K562 (cell line): ENCODE measurements around the gene CCDC137. TPM values are rescaled to one million over a fixed set of nuclear protein-coding genes. Genes with fewer than 3 reads are reported as not detected.

ENCODE experiments used
- CCNT2 ChIP-seq: IDR thresholded peaks from 2 replicates; pipeline ENCODE4 v1.6.1; 2011; ENCODE audit warnings: borderline replicate concordance, low read depth, mild to moderate bottlenecking, moderate library complexity, mixed read lengths, low read length; ENCODE audit not compliant: insufficient read length; ENCODE audit errors: extremely low read depth
- ERF ChIP-seq: fragments of 450-650 bp; formaldehyde crosslinking; IDR thresholded peaks from 2 replicates; pipeline ENCODE4 v1.4.0; 2020; ENCODE audit warnings: mild to moderate bottlenecking, mixed read lengths
- HNRNPUL1 ChIP-seq: fragments of 200-400 bp; formaldehyde crosslinking; IDR thresholded peaks from 2 replicates; pipeline ENCODE4 v1.6.1; 2017; ENCODE audit warnings: low read length
- KDM4B ChIP-seq, 2 experiments: fragments of 450-650 bp in 1 of 2; sonication (generic) in 1 of 2; IDR thresholded peaks; 2 replicates each; pipeline ENCODE4 v1.6.1; 2016 to 2017; ENCODE audit warnings: borderline replicate concordance in 2 of 2, antibody characterized with exemption in 1 of 2, low read depth in 1 of 2, mild to moderate bottlenecking in 1 of 2
- KLF6 ChIP-seq: fragments of 250-450 bp; sonication (Bioruptor Pico); IDR thresholded peaks from 2 replicates; pipeline ENCODE4 v1.4.0; 2020; ENCODE audit warnings: mild to moderate bottlenecking, moderate library complexity, borderline replicate concordance
- MAFF ChIP-seq: IDR thresholded peaks from 2 replicates; pipeline ENCODE4 v1.6.1; 2012; ENCODE audit warnings: low read length, improper control_type of control experiment
- MTA2 ChIP-seq: fragments of 450-650 bp; IDR thresholded peaks from 2 replicates; pipeline ENCODE4 v1.6.1; 2016; ENCODE audit warnings: low read depth
- NCOA6 ChIP-seq: fragments of 450-650 bp; IDR thresholded peaks from 2 replicates; pipeline ENCODE4 v1.6.1; 2017; ENCODE audit warnings: mild to moderate bottlenecking
- SP2 ChIP-seq: IDR thresholded peaks from 2 replicates; pipeline ENCODE4 v1.6.1; 2011; ENCODE audit warnings: mild to moderate bottlenecking, low read depth, low read length, moderate library complexity; ENCODE audit not compliant: poor library complexity, severe bottlenecking; ENCODE audit errors: extremely low read depth
- ZNF124 ChIP-seq: sonication (generic); formaldehyde crosslinking; IDR thresholded peaks from 2 replicates; pipeline ENCODE4 v1.8.1; 2022; ENCODE audit warnings: missing genetic modification reagents
- ZNF253 ChIP-seq: fragments of 250-450 bp; sonication (Bioruptor Pico); conservative IDR thresholded peaks from 2 replicates; pipeline ENCODE4 v1.6.1; 2021; ENCODE audit warnings: mild to moderate bottlenecking
- ZNF77 ChIP-seq: fragments of 250-450 bp; sonication (Bioruptor Pico); IDR thresholded peaks from 2 replicates; pipeline ENCODE4 v1.5.0; 2020
- ZNF778 ChIP-seq: fragments of 450-650 bp; formaldehyde crosslinking; IDR thresholded peaks from 2 replicates; pipeline ENCODE4 v1.4.0; 2020; ENCODE audit warnings: mild to moderate bottlenecking, moderate library complexity
- ZNF79 ChIP-seq: fragments of 250-450 bp; sonication (Bioruptor Pico); IDR thresholded peaks from 2 replicates; pipeline ENCODE4 v1.4.0; 2020; ENCODE audit warnings: low read depth, mild to moderate bottlenecking, moderate library complexity
- polyA plus RNA-seq, 8 experiments: library from polyadenylated mRNA; depleted of rRNA in 4 of 8; stranded (reverse) in 5 of 8; unstranded in 3 of 8; fragments of >200 nt; fragmentation: Nextera tagmentation in 2 of 8; fragmentation: Illumina TruSeq in 1 of 8; extraction: Ambion mirVana in 2 of 8; extraction: Trizol in 1 of 8; gene quantifications; 2 replicates each; pipeline versions ENCODE4 v1.2.1 to v1.2.3, GENCODE V29; 2011 to 2014; ENCODE audit warnings: inconsistent platforms in 1 of 8, missing spikeins in 1 of 8
- total RNA-seq, 7 experiments: library from RNA; depleted of rRNA in 6 of 7; stranded (reverse); fragments of >200 nt in 6 of 7; fragmentation: Illumina TruSeq in 2 of 7; extraction: Trizol in 2 of 7; gene quantifications; 2 replicates each; pipeline versions ENCODE4 v1.2.1 to v1.2.3, GENCODE V29; 2011 to 2021; ENCODE audit warnings: low replicate concordance in 1 of 7
- TF ChIP-seq, protein P1 (sequence below): fragments of 200-800 bp; sonication (Bioruptor generic); IDR thresholded peaks from 2 replicates; pipeline ENCODE4 v1.6.1; 2017; ENCODE audit warnings: missing genetic modification characterization, missing compliant biosample characterization
- TF ChIP-seq, protein P2 (sequence below): IDR thresholded peaks from 2 replicates; pipeline ENCODE4 v1.6.1; 2012; ENCODE audit warnings: low read depth, low read length, improper control_type of control experiment, borderline replicate concordance
- TF ChIP-seq, protein P3 (sequence below): fragments of 250-450 bp; sonication (Bioruptor Pico); IDR thresholded peaks from 2 replicates; pipeline ENCODE4 v1.5.0; 2021; ENCODE audit warnings: mild to moderate bottlenecking, borderline replicate concordance
- TF ChIP-seq, protein P4 (sequence below): fragments of 450-650 bp; formaldehyde crosslinking; IDR thresholded peaks from 2 replicates; pipeline ENCODE4 v1.4.0; 2020; ENCODE audit warnings: mild to moderate bottlenecking
- TF ChIP-seq, protein P5 (sequence below): fragments of 200-800 bp; sonication (Bioruptor generic); IDR thresholded peaks from 2 replicates; pipeline ENCODE4 v1.6.1; 2017; ENCODE audit warnings: missing genetic modification characterization, missing compliant biosample characterization

Gene CCDC137
- total and polyA plus RNA-seq, 9 of the 15 experiments (the other 6 are each of a cell fraction or from before 2014, with no cell fraction given), result 2.3 to 68.1 (median 38.3) TPM

DNA sequence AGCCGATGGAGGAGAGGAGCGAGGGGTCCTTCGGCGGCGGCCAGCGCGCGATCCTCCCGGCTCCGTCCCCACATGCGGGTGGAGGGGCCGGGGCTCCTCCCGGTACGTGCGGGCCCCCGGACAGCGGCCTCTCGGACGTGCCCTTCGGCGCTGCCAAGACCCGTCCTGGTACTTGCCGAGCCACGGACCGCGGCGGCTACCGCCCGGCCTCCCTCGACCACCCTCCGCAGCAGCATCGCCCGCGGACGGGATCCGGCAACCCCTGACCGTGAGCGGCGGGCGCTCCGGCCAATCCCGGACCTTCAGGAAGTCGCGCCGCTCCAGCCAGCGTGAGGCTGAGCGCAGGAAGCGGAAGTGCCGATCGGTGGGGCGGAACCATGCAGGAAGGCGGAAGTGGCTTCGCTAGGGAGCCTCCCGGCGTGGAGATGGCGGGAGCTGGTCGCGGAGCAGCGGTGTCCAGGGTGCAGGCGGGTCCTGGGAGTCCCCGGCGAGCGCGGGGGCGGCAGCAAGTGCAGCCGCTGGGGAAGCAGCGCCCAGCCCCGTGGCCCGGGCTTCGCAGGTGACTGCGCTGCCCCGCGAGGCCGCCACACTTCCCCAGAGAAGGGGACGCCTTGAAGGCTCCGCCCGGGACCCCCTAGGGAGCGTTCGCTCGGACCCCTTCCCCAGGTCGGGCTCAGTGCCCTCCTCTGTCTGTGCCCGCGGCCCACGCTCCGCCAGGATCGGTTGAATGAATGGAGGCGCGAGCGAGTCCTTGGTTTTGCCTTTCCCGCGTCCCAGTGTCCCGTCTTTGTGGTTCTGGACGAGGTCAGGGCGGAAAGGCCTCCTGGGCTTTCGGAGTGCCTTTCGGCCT lies at the start of gene CCDC137, which contains the start of gene OXLD1 (continued):
- TF ChIP-seq, protein P1, sequence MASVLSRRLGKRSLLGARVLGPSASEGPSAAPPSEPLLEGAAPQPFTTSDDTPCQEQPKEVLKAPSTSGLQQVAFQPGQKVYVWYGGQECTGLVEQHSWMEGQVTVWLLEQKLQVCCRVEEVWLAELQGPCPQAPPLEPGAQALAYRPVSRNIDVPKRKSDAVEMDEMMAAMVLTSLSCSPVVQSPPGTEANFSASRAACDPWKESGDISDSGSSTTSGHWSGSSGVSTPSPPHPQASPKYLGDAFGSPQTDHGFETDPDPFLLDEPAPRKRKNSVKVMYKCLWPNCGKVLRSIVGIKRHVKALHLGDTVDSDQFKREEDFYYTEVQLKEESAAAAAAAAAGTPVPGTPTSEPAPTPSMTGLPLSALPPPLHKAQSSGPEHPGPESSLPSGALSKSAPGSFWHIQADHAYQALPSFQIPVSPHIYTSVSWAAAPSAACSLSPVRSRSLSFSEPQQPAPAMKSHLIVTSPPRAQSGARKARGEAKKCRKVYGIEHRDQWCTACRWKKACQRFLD, result 0 out of 2 replicates have a peak, but pooled peaks have one; percentile 65
- TF ChIP-seq CCNT2, result peak; percentile 52
- TF ChIP-seq KDM4B (IDR thresholded peaks at IDR 0.05; ENCODE audit: borderline replicate concordance in 2 of 2, low read depth in 1 of 2), result peak in 1 of 2 experiments; percentile 93; a peak in 2 of 4 replicates
- TF ChIP-seq MTA2, result no peak
- no peak for TF ChIP-seq ZNF778 (CRISPR knock-in tag)
- TF ChIP-seq, protein P2, sequence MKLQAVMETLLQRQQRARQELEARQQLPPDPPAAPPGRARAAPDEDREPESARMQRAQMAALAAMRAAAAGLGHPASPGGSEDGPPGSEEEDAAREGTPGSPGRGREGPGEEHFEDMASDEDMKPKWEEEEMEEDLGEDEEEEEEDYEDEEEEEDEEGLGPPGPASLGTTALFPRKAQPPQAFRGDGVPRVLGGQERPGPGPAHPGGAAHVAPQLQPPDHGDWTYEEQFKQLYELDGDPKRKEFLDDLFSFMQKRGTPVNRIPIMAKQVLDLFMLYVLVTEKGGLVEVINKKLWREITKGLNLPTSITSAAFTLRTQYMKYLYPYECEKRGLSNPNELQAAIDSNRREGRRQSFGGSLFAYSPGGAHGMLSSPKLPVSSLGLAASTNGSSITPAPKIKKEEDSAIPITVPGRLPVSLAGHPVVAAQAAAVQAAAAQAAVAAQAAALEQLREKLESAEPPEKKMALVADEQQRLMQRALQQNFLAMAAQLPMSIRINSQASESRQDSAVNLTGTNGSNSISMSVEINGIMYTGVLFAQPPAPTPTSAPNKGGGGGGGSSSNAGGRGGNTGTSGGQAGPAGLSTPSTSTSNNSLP, result no peak
- TF ChIP-seq, protein P3, sequence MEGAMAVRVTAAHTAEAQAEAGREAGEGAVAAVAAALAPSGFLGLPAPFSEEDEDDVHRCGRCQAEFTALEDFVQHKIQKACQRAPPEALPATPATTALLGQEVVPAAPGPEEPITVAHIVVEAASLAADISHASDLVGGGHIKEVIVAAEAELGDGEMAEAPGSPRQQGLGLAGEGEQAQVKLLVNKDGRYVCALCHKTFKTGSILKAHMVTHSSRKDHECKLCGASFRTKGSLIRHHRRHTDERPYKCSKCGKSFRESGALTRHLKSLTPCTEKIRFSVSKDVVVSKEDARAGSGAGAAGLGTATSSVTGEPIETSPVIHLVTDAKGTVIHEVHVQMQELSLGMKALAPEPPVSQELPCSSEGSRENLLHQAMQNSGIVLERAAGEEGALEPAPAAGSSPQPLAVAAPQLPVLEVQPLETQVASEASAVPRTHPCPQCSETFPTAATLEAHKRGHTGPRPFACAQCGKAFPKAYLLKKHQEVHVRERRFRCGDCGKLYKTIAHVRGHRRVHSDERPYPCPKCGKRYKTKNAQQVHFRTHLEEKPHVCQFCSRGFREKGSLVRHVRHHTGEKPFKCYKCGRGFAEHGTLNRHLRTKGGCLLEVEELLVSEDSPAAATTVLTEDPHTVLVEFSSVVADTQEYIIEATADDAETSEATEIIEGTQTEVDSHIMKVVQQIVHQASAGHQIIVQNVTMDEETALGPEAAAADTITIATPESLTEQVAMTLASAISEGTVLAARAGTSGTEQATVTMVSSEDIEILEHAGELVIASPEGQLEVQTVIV, result no peak
- no peak for TF ChIP-seq KLF6
- TF ChIP-seq, protein P4, sequence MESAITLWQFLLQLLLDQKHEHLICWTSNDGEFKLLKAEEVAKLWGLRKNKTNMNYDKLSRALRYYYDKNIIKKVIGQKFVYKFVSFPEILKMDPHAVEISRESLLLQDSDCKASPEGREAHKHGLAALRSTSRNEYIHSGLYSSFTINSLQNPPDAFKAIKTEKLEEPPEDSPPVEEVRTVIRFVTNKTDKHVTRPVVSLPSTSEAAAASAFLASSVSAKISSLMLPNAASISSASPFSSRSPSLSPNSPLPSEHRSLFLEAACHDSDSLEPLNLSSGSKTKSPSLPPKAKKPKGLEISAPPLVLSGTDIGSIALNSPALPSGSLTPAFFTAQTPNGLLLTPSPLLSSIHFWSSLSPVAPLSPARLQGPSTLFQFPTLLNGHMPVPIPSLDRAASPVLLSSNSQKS, result no peak
- no peak for TF ChIP-seq ZNF124 (CRISPR knock-in tag)
- TF ChIP-seq ZNF77 (CRISPR knock-in tag), result no peak
- TF ChIP-seq, protein P5, sequence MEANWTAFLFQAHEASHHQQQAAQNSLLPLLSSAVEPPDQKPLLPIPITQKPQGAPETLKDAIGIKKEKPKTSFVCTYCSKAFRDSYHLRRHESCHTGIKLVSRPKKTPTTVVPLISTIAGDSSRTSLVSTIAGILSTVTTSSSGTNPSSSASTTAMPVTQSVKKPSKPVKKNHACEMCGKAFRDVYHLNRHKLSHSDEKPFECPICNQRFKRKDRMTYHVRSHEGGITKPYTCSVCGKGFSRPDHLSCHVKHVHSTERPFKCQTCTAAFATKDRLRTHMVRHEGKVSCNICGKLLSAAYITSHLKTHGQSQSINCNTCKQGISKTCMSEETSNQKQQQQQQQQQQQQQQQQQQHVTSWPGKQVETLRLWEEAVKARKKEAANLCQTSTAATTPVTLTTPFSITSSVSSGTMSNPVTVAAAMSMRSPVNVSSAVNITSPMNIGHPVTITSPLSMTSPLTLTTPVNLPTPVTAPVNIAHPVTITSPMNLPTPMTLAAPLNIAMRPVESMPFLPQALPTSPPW, result no peak; the same call in 1 of the 2 replicates
- TF ChIP-seq ERF (CRISPR knock-in tag), result 0 out of 2 replicates have a peak, but pooled peaks have one; percentile 60
- no peak for TF ChIP-seq MAFF
- no peak for TF ChIP-seq ZNF79
- no peak for TF ChIP-seq NCOA6
- TF ChIP-seq SP2, result peak; percentile 85
- TF ChIP-seq HNRNPUL1, result no peak
- no peak for TF ChIP-seq ZNF253 (CRISPR knock-in tag)
